GM08714 (cell line): ENCODE measurements around the gene FBXO36.

Source experiments
- H3K4me3 ChIP-seq: fragments of 200-500 bp; sonication (Bioruptor generic); 2 replicates; pipeline ENCODE4 v1.5.1; 2014; ENCODE audit warnings: mild to moderate bottlenecking, low read length, inconsistent platforms
- ZNF274 ChIP-seq: IDR thresholded peaks from 2 replicates; pipeline ENCODE4 v1.6.1; 2012; ENCODE audit warnings: mild to moderate bottlenecking, low read depth, low read length

Gene FBXO36

DNA sequence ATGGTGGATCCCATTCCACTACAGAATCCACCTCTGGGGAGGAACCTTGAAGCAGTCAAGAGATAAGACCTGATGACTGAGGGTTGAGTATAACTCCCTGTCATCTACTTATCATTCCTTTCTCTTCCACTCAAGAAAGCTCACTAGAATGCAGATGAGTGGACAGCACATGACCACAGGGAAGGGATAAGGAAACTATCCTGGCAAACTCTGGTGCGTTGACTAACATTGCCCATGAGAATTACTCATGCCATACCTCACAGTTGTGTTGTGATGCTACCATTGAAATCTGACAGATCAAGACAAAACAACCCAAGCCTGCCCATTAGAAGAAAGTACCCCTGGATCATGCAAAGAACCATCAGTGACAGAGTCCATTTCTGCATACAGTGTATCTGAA, 119.9 kb downstream of the FBXO36 start:
- TF ChIP-seq ZNF274: no peak
- no peak overlapping the region for H3K4me3 ChIP-seq

DNA sequence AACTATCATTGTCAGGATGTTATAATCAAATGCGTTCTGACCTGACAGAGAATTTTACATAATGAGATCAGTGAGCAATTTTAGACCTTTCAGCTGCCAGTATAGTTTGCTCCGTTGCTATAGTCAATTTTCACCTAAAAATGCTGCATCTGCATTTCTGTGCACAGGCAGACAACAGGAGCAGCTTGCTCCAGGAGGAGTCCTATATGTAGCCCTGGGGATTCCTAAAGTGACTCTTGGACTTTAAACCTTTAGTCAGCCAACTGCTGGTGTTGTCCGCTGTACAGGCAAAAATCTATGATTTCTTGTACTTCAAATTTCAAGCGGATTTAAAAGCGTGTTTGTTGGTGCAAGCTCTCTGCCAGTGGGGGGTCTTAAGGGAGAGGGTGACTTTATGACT, 120.7 kb downstream of the FBXO36 start:
- TF ChIP-seq ZNF274: no peak
- H3K4me3 ChIP-seq: no peak overlapping the region

DNA sequence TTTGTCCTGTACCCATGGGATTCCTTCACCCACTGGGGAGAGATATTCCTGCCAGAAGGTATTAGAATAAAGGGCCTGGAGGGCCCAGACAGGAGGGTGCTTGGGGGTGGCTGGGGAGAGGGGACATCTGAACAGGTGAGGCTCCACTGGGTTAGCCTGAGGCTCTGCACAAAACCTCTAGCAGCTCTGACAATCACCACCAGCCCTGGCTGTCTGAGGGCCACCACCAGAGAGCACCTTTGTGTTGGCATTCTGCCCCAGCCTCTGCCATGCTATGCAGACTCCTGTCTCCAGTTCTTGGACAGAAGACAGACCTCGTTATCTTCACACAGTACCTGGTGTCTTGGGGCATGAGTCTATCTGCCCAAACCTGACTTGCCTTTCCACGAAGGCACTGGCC, 121.2 kb downstream of the FBXO36 start:
- TF ChIP-seq ZNF274: no peak
- no peak overlapping the region for H3K4me3 ChIP-seq

DNA sequence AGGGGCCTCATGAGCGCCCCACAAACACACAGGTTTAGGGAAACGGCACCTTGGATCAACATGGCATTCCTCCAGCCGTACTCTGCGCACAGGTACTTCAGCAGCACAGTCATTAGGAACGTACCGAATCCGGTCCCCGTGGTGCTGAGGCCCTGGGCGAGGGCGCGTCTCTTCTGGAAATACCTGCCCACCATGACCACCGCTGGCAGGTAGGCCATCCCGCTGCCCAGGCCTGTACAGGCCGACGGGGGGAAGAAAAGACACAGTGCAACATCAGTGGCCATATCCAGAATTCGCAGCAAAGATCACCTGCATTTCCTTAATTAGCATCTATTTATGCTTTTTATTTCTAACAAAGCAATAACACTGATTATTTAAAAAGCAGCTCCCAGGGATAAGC, 124.2 kb downstream of the FBXO36 start:
- no peak overlapping the region for H3K4me3 ChIP-seq

DNA sequence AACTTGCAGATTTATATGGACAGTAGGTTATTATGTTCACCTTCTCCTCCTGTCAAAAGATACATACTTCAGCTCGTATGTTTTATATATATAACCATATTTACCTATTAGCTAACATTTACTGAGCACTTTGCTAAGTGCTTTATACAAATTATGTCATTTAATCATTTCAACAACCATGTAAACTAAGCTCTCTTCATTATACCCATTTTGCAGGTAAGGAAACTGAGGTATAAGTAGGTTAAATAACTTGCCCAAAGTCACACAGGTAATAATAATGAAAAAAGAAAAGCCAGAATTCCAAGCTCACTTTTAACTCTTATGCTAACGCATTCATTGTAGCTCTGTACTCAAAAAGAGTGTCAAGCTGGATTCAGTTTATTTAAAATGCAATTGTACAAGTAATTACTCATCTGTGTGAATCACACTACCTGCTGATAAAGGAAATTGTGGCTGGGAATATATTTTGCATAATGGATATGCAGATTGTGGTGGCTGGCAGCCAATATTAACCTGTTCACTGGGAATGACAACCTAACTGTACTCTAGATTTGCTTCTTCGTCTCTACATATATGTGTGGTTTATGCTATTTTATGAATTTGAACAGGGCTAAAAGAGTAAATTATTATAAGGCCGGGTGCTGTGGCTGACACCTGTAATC, 125.8 kb downstream of the FBXO36 start:
- TF ChIP-seq ZNF274: no peak
- H3K4me3 ChIP-seq: no peak overlapping the region

More for the DNA sequence above, 124.2 kb downstream of the FBXO36 start:
- no peak for TF ChIP-seq ZNF274

DNA sequence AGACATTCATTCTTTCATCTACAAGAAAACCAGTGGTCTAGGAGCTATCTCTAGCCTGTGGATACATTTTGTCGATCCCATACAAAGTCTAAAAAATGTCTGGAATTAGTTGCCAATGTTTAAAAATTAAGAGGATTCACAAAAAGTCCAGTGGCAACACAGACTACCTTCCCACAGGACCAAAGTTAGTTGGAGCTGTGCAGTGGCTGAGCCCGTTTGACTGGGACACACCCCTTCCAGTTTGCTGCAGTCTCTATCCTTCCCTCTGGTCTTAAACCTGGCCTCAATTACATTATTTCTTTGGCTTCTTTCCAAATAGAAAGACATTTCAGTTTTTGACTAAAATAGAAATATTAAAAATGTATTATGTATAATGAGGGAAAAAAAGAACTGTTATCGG, 127.8 kb downstream of the FBXO36 start:
- no peak for TF ChIP-seq ZNF274

DNA sequence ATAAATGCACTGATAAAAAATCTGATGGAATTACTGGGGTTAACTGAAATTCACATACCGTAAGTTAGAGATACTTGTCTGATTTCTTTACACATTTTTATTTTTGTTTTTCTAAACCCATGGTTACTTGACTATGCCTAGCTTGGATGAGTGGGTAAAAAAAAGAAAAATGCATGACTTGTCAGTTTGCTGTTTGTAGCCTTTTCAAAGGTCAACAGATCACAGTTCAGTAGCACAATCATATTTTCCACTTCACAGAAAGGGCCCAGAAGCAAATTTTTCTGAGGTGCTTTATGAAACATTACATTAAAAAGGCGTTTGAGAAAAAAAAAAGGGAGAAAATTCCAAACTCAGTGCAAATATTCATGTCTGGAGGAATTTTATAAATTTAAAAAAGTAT, 130.0 kb downstream of the FBXO36 start:
- TF ChIP-seq ZNF274: no peak
- H3K4me3 ChIP-seq: no peak overlapping the region

More for the DNA sequence above, 127.8 kb downstream of the FBXO36 start:
- no peak overlapping the region for H3K4me3 ChIP-seq

DNA sequence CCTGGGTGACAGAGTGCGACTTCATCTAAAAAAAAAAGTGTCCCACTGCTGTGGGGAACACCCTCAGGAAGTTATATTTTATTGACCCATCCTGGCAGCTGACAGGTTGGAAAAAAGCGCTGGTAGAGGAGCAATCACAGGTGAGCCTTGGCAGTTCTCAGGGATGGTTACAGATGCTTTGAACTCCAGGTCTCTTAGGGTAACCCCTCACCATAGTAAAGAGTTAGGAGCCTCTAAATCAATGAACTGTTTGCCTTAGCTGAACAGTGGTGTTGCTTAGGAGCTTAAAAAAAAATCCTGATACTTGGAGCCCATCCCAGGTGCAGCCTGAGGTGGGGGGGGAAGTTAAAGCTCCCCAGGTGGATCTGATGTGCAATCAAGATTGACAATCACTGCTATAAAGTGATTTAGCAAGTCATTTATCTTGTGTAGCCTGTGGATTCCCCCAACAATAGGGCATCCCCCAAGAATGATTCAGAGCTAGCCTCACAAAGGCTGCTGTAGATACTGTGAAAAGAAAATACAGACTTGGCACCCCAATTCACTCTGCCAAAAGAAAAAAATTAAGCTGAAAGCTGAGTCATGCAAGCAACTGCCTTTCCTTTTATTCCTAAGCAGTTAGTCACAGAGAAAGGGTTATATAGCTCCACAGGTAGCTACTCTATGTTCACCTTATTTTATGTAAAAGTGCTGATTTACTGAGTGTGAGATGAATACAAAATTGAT, 131.6 kb downstream of the FBXO36 start:
- no peak for TF ChIP-seq ZNF274
- no peak overlapping the region for H3K4me3 ChIP-seq

DNA sequence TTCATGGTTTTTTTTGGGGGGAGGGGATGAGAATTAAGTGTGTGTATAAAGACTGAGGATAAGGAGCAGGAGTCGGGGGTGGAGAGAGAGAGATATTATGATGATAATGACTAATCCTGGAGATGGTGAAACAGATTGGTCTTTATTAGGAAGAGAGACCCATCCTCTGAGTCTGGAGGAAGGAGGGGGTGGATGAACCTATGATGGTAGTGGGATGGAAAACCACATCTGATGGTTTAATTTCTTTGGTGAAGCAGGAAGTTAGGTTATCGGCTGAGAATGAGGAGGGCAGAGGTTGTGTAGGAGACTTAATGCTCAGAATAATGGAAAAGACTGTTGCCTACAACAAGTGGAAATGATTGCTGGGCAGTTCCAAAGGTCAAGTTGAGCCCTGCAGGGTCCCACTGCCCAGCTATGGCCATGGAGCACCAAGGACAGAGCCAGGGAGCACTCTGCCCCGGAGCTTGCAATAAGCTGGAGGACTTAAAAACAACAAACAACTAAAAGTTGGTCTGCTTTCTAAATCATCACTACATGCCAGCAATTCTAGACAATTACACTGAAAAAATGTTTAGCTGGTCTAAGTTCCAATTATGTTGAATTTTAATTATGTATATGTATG, 138.5 kb downstream of the FBXO36 start:
- no peak for TF ChIP-seq ZNF274
- no peak overlapping the region for H3K4me3 ChIP-seq
